MM.1S (cell line): ENCODE results near the gene KYNU.

ENCODE experiments used
- EZH2 ChIP-seq: fragments of 300-600 bp; sonication (generic); optimal IDR thresholded peaks from 2 replicates; pipeline ENCODE3; 2017; ENCODE audit warnings: low read depth, mild to moderate bottlenecking, antibody characterized with exemption, low read length, mixed read lengths
- EZH2phosphoT487 ChIP-seq: fragments of 300-600 bp; sonication (generic); IDR thresholded peaks from 2 replicates; pipeline ENCODE4 v1.6.1; 2018; ENCODE audit warnings: antibody characterized with exemption, low read length
- TF ChIP-seq, protein P1 (sequence below): fragments of 300-600 bp; sonication (generic); IDR thresholded peaks from 2 replicates; pipeline ENCODE4 v1.5.1; 2016; ENCODE audit warnings: antibody characterized with exemption, low read length, mixed read lengths

- TF ChIP-seq, protein P1, sequence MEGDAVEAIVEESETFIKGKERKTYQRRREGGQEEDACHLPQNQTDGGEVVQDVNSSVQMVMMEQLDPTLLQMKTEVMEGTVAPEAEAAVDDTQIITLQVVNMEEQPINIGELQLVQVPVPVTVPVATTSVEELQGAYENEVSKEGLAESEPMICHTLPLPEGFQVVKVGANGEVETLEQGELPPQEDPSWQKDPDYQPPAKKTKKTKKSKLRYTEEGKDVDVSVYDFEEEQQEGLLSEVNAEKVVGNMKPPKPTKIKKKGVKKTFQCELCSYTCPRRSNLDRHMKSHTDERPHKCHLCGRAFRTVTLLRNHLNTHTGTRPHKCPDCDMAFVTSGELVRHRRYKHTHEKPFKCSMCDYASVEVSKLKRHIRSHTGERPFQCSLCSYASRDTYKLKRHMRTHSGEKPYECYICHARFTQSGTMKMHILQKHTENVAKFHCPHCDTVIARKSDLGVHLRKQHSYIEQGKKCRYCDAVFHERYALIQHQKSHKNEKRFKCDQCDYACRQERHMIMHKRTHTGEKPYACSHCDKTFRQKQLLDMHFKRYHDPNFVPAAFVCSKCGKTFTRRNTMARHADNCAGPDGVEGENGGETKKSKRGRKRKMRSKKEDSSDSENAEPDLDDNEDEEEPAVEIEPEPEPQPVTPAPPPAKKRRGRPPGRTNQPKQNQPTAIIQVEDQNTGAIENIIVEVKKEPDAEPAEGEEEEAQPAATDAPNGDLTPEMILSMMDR = no peak
- TF ChIP-seq EZH2phosphoT487 (no peak), EZH2 (no peak)
Observed at GRCh38 chr2:142938240-142938639, 60.8 kb downstream of the KYNU start.
